Lung (tissue), 12 donors: ENCODE results near the gene RALGAPA2. TPM values are rescaled to one million over a fixed set of nuclear protein-coding genes. Genes with fewer than 3 reads are reported as not detected.

Source experiments
- ATAC-seq: fragments of 200-7000 bp; cut with Tn5 transposase; one replicate; pipeline ENCODE4 v1.9.1; 2020; ENCODE audit warnings: moderate number of reproducible peaks; ENCODE audit not compliant: insufficient read depth, low FRiP score
- DNase-seq, 3 donors: peaks; one replicate each; pipeline ENCODE4 v3.0.0-alpha.2; 2013 to 2017
- H3K27ac ChIP-seq, 2 donors: one replicate each; pipeline ENCODE4 v1.5.1; 2013; ENCODE audit warnings: mild to moderate bottlenecking in 2 of 2, moderate library complexity in 2 of 2, control low read depth in 1 of 2, inconsistent platforms in 1 of 2, low read depth in 1 of 2, low read length in 1 of 2
- H3K27me3 ChIP-seq, 3 donors: one replicate each; pipeline ENCODE4 v1.5.1; 2013; ENCODE audit warnings: low read length in 2 of 3; ENCODE audit not compliant: control insufficient read depth in 3 of 3, insufficient read depth in 3 of 3
- H3K36me3 ChIP-seq, 4 donors: one replicate each; pipeline ENCODE4 v1.5.1; 2013; ENCODE audit warnings: low read length in 4 of 4, mild to moderate bottlenecking in 1 of 4, moderate library complexity in 1 of 4; ENCODE audit not compliant: control insufficient read depth in 4 of 4, insufficient read depth in 4 of 4
- H3K4me1 ChIP-seq, 5 donors: one replicate each; pipeline ENCODE4 v1.5.1; 2013; ENCODE audit warnings: low read length in 5 of 5, mild to moderate bottlenecking in 2 of 5, moderate library complexity in 1 of 5; ENCODE audit not compliant: control insufficient read depth in 5 of 5, insufficient read depth in 5 of 5
- H3K4me3 ChIP-seq: one replicate; pipeline ENCODE4 v1.5.1; 2013; ENCODE audit warnings: mild to moderate bottlenecking, control low read depth, moderate library complexity
- H3K9ac ChIP-seq, 2 donors: one replicate each; pipeline ENCODE4 v1.5.1; 2013; ENCODE audit warnings: low read length in 2 of 2, control low read depth in 1 of 2; ENCODE audit not compliant: insufficient read depth in 1 of 2
- H3K9me3 ChIP-seq, 4 donors: one replicate each; pipeline ENCODE4 v1.5.1; 2013; ENCODE audit warnings: low read length in 3 of 4, mild to moderate bottlenecking in 1 of 4, moderate library complexity in 1 of 4; ENCODE audit not compliant: control insufficient read depth in 4 of 4, insufficient read depth in 3 of 4
- CTCF ChIP-seq: IDR thresholded peaks from 2 replicates; pipeline ENCODE4 v1.5.1; 2012; ENCODE audit warnings: mild to moderate bottlenecking; ENCODE audit errors: control extremely low read depth, extremely low read depth
- whole genome bisulfite sequencing, 2 donors: extraction: QIAGEN DNeasy Blood & Tissue Kit; methylation state at CpG; one replicate each; pipeline ENCODE4 v1.1.7; 2013; 5-methylcytosine and 5-hydroxymethylcytosine counted together
- polyA plus RNA-seq, 2 donors: library from polyadenylated mRNA; stranded (reverse); fragments of 200-250 nt; gene quantifications; one replicate each; pipeline ENCODE4 v1.2.1, GENCODE V29; 2013
- total RNA-seq, 2 donors: library from RNA; depleted of rRNA in 1 of 2; stranded (reverse); fragments of >200 nt in 1 of 2; gene quantifications; one replicate each; pipeline ENCODE4 v1.2.1, GENCODE V29; 2014 to 2021
- donor health status: control.
- donor health status: control.
- donor health status: Bipolar disorder and iron deficiency.
- donor health status: healthy.
- donor health status: DM: yes; HTN: yes; CAD: no.

RALGAPA2 gene
- total and polyA plus RNA-seq, 4 donors, result 12.1 to 83.4 (median 55.6) TPM

DNA sequence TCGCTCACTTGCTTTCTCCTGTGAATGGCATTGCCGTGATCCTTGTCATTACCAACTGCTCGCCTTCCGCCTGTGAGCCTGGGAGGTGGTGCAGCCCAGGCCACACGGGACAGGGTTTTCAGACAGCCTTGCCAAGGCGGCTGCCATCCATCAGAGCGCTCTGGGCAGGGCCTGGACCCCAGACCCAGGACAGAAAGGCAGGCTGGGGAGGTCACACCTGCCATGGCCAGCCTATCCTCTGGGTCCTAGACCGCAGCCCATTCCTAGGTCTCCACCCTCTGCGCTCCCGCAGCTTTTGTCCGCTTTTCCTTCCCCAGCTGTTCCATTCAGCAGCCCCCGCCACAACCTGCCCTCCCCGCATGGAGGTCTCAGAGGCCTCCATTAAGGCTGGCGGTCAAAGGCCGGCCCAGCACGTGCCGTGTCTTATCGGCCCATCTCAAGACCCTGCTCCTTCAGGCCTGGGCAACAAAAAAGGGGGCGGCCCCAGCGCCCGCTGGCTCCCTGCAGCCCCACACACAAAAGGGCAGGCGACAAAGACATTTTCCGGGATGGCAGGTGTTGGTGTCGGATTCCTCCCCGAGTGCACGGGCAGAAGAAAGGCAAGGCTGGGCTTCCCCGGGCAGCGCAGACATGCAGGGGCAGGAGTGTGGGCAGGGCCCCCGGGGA is 316.4 kb downstream of the RALGAPA2 start:
- H3K9me3 ChIP-seq, result no peaks in the 10 kb centered on the region
- DNase-seq, result no peak
- peaks cover 0 to 51% (median 8%) of the 10 kb centered on the region in 4 donors for H3K36me3 ChIP-seq
- no peak overlapping the region for H3K27ac ChIP-seq
- no peak overlapping the region for H3K9ac ChIP-seq
- ATAC-seq, result no peak
- peaks cover 0 to 9% (median 0%) of the 10 kb centered on the region in 5 donors for H3K4me1 ChIP-seq
- no peak for TF ChIP-seq CTCF
- no peaks in the 10 kb centered on the region for H3K27me3 ChIP-seq
- 95 to 97% methylated on average over 29 of the region's 29 CpGs for WGBS, 2 donors
- no peak overlapping the region for H3K4me3 ChIP-seq

DNA sequence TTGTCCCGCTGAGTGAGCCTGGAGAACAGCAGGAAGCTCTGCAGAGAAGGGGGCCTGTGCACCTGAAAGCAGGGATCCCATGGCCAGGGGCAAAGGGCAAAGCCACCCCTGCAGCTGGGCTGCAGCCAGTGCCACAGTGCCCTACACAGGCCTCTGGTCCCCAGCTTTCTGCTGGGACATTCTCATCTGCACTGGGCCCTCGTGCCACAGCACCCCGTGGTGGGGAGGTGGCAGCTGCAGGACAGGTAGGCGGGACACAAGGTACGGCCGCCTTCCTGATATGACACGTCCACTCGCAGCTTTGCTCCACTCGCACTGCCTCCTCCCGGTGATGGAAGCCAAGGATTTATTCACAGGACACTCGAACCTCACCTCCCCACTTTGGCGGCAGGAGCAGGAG is 317.4 kb downstream of the RALGAPA2 start:
- Histone ChIP-seq H3K4me1 (peaks cover 0 to 9% (median 0%) of the 10 kb centered on the region in 5 donors), H3K9me3 (no peaks in the 10 kb centered on the region), H3K27me3 (no peaks in the 10 kb centered on the region), H3K4me3 (no peak overlapping the region), H3K27ac (no peak overlapping the region), H3K36me3 (peaks cover 0 to 55% (median 10%) of the 10 kb centered on the region in 4 donors), H3K9ac (no peak overlapping the region)
- 94 to 95% methylated on average over 12 of the region's 12 CpGs for WGBS, 2 donors
- TF ChIP-seq CTCF, result no peak
- DNase-seq (no peak), ATAC-seq (no peak)

DNA sequence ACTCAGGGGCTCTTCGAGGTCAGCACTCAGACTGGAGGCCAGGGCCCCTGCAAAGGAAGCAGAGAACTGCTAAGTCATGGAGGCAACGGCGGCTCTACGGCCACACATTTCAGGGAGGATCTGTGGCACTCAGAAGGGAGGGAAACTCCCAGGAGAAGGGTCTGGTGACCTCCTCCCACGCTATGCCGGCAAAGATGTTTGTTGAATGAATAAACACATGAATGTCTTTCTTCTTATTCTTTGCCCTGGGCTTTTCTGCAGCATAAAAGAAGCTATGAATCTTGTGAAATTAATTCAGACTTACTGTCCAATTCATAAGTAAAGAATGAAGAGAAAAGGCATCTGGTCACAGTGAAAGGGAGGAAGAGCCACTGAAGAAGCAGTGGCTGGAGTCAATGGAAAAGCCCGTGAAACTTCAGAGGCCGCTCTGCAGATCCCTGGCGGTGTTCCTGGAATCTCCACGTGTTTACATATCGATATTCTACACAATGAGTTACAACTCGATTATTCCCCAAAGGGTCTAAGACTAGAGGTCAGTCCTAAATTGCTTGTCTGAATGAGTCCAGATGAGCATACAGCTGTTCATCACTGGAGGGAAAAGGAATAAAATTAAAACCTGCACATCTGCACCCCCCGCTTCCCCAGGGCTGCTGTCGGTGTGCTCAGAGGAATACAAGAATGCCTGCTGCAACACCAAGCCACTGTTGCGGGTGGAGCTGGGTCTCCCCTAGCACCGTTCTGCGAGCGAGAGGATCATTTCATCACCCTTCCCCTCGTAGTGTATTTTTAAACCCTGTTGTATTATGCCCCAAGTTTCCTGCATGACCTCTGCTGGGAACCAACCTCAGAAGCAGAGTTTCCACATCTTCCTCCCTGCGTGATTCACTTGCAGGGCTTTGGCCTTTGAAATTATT is 319.0 kb downstream of the RALGAPA2 start:
- no peak for TF ChIP-seq CTCF
- Histone ChIP-seq H3K27me3 (no peaks in the 10 kb centered on the region), H3K9me3 (no peaks in the 10 kb centered on the region), H3K27ac (no peak overlapping the region), H3K4me1 (peaks cover 0 to 9% (median 0%) of the 10 kb centered on the region in 5 donors), H3K9ac (no peak overlapping the region), H3K36me3 (peaks cover 0 to 55% (median 12%) of the 10 kb centered on the region in 4 donors), H3K4me3 (no peak overlapping the region)
- WGBS, 2 donors, result 51 to 71% methylated on average over 20 of the region's 20 CpGs
- no peak for DNase-seq
- ATAC-seq, result no peak
